HK-2 (cell line): Measurements from ENCODE around the gene SNPH.
A peak's percentile ranks its signal among the peaks of the same experiment; 100 is the strongest.

ENCODE experiments used
- DNase-seq: peaks from one replicate; pipeline ENCODE4 v3.0.0-alpha.2; 2018; ENCODE audit not compliant: unreplicated experiment

The SNPH gene

DNA sequence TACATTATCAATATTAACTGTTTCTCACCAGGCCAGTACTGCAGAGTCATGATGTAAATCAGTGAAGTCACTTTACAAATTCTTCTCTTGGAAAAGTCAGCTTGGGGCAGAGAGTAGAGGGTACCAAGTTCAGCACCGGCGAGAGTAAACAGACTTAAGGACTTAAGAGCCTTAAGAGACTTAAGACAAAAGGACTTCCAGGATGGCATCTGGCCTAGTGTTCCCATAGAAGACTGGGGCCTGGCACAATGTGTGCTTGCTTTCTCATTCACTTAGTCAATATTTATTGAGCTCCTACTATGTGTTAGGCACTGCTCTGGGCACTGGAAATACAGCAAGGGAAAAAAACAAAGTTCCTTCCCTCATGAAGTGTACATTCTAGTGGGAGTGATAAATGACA lies 1.4 kb upstream of the SNPH start:
- DNase-seq = no peak

GRCh38 chr20:1265226-1265915 lies 723 bp upstream of the SNPH start:
- no peak for DNase-seq

GRCh38 chr20:1265916-1266166 lies 253 bp upstream of the SNPH start:
- DNase-seq = no peak

GRCh38 chr20:1267161-1267560 lies 1.1 kb downstream of the SNPH start:
- DNase-seq = no peak

DNA sequence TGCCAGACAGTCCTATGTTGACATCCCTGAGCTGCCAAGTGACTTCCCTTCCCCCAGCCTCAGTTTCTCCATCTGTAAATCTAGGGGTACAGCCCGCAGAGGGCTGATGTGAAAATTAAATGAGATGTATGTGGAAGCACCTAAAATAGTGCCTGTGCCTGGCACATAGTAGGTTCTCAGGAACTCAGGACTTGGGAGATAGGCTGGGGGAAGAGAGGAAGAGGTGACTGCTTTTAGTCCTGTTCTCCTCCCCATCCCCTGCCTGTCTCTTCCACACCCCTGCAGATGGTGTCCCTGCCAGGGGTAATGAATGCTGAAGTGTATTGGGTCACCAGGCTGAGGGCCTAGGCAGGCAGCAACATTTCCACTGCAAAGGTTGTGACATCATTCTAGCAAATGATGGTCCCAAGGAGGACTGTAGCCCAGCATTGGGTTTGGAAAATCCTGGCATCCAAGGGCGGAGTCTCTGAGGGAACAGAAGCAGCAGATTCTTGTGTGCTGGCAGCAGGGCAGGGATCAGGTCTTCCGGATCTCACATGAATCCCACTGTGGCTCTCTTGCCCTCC lies 1.8 kb downstream of the SNPH start:
- no peak for DNase-seq

- no peak for DNase-seq
Measured at GRCh38 chr20:1269235-1269634, 3.1 kb downstream of the SNPH start.

- no peak for DNase-seq
Measured at GRCh38 chr20:1269850-1270249, 3.8 kb downstream of the SNPH start.

- DNase-seq = no peak
Measured at GRCh38 chr20:1272368-1273100, 6.4 kb downstream of the SNPH start.

DNA sequence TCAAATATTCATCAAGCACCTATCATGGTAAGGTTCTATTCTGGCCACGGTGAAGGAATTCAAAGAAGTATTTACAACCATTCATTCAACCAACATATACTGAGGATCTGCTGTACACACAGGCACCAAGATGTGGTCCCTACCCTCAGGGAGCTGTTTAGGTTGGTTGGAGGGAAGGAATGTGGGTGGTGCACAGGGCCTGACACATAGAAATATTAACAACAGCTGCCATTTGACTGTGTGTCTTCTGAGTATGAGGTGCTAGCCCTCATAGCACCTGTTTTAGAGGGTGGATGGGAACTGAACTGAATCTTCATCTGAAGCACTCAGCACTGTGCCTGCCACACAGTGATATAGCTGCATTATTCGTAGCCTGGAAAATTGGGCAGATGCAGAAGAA lies 7.3 kb downstream of the SNPH start:
- peak; percentile 25 for DNase-seq

DNA sequence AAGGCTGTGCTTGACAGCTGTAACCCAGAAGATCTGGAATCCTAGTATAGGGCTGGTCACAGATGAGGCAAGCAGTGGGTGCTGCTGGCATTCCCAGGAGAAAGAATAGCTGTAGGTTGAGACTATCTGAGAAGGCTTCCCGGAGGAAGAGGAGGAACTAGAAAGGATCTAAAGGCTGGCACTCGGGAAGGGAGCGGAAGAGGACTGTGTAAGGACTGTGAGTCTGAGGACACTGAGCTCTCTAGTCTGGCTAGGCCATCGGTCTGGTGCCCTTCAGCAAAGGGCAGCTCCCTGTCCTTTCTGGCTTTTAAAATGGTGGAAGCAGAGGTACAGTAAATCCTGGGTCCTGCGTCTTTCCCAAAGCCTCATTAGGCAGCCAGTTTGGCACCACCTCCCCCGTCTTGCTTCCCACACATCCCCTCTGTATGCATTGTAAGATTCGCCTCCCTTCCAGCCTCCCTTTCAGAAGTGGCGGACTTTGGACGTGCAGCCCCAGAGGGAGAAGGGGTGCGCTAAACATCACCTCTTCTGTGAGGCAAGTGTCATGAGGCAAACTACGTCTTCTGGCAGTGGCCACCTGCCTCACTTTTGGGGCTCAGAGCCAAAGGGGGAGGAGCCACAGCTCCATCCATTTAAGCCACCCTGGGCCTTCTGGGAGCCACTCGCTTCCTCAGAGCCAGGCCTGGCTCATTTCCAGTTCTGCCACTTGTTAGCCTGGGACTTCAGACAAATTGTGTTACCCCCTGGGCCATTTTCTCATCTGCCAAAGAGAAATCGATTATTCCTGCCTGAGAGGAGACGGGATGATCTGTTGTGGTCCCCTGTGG lies 8.6 kb downstream of the SNPH start:
- no peak for DNase-seq

GRCh38 chr20:1275919-1276318 lies 9.8 kb downstream of the SNPH start:
- DNase-seq = no peak

GRCh38 chr20:1277529-1278322 lies 11.6 kb downstream of the SNPH start:
- DNase-seq = no peak

DNA sequence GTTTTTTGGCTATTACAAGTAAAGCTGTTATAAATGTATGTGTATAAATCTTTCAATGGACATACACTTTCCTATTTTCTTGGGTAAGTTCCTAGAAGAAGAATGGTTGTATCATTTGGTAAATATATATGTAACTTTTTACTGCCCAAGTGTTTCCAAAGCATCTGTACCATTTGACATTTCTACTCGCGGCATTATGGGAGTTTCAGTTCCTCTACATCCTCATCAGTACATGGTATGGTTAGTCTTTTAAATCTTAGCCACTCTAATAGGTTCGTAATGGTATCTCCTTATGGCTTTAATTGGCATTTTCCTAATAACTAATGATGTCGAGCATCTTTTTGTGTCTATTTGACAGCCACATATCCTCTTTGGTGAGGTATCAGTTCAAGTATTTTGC lies 12.9 kb downstream of the SNPH start:
- no peak for DNase-seq

DNA sequence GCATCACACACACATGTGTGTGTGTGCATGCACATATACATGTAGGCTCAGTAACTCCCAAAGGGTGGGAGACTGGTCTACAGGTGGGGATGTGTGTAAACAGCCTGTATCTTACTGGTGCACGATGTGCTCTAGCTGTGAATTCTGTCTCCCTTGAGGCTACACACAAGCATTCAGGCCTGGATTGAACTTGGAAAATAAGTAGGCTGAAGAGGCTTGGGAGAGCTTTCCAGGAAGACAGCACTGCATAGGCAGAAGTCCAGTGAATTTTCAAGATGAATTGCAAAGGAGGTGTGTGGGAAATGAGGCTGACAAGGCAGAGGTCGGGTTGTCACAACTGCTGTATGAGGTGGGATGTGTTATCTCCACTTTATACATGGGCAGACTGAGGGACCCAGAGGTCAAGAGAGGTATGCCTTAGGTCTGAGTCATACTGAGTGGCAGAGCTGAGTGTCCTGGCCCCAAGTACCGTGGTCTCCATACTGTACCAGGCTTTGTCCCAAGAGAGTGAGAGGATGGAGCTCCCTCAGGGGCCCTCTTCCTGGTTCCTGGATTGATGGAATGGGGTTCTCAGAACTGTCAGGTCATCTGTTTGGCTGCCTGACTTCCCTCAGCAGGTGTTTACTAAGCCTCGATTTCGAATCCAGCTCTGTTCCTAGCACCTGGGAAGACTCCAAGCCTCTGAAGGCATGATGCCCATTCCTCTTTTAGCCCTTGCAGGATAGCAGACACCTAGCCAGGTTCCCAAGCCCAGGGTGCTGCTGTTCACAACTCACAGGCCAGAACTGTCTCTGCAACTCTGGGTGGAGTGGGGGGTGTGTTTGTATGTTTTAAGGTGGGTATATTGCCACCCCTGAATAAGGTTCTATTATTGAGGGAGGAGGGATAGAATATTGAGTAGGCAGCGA lies 14.4 kb downstream of the SNPH start:
- DNase-seq = no peak

DNA sequence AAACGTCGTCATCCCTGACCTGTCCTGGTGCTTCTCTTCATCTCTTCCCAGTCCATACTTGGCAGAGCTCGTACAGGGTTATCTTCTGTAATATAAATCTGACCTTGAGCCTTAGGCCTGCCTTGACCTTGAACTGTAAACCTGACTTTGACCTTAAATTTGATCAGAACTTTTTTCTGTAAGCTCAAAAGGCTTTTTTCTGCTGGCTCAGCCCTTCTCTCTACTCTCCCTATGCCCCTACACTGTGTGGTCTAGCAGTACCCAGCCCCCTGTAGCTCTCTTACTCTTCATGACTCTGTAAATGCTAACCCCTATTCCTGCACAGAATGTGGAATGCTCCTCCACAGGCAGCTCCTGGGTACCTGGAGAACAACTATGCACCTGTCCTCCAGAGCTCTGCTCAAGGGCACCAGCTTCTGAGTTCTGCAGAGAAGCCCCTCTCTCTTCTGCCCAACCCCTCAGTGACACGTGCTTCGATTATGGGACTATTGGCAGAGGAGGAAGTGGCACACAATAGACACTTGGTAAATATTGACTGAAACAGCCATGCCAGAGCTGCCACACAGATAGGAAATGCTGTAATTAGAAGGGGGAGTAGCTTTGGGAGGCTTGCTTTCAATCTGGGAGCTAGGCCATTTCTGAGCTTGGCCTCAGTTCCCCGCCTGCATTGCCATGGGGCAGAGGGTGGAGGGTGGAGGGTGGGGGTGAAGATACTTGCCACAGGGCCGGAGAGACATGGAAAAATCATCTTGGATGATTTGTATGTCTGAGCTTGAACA lies 15.4 kb downstream of the SNPH start:
- DNase-seq = no peak

GRCh38 chr20:1282966-1283365 lies 16.9 kb downstream of the SNPH start:
- no peak for DNase-seq

DNA sequence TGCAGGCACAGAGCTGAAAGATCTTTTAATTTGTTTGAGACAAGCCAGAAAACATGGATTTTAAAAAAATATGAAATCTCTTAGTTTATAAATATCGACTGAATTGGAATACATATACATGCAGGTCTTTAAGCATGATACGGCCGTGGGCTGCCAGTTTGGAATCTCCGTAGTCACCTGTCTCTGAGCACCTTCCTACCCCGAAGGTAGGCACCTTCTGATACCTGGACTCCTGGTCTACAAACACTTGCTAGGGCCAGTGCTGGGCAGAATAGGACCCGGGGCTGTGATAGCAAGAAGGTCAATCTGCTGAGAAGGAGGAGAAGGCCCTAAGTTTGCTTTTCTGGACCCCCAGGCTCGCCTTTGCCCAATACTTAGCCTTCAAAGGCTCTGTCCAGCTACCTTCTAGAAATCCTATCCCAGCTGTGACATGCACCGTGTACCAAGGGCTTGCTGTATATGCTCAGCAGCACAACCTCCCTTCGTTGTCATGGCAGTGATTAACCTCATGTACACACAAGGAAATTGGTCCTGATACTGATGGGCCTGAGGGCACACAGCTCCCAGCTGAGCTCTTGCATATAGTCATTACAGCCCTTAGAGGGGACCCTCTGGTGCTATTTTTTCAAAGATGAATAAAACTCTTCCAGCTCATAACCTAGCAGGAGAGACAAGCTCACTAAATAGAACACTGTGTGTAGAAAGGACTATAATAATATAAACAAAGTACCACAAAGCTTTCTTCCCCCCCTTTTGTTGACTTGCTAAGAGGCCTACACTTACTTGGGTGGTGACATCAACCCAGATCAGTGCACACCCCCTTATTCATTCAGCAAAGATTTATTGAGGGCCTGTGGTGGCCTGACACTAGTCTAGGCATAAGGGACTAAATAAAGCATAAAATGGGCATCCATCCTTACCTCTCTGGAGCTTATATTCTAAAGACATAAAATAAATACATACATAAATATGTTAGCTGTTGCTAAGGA lies 17.7 kb downstream of the SNPH start:
- no peak for DNase-seq

GRCh38 chr20:1286267-1287024 lies 20.4 kb downstream of the SNPH start:
- no peak for DNase-seq
